Activated CD4-positive, alpha-beta T cell treated with anti-CD3 and anti-CD28 coated beads for 36 hours (primary cell): ENCODE measurements around the gene SGPP1. TPM values are rescaled to one million over a fixed set of nuclear protein-coding genes. Genes with fewer than 3 reads are reported as not detected.

Source experiments
- ATAC-seq: fragments of 200-7000 bp; cut with Tn5 transposase; one replicate; pipeline ENCODE4 v1.10.0; 2021; ENCODE audit warnings: mild to moderate bottlenecking, moderate library complexity
- CTCF ChIA-PET: fragments of 350-600 bp; sonication (Branson Sonifier 250); formaldehyde crosslinking; loops from one replicate; lab custom pipeline; 2021; ENCODE audit warnings: antibody characterized with exemption; lab: Charles Lee
- POLR2A ChIA-PET: fragments of 350-600 bp; sonication (Branson Sonifier 250); formaldehyde crosslinking; loops from one replicate; lab custom pipeline; 2021; ENCODE audit warnings: antibody characterized with exemption, inconsistent platforms; lab: Charles Lee
- DNase-seq: peaks from one replicate; pipeline ENCODE4 v3.0.0-alpha.2; 2020
- H3K27ac Mint-ChIP-seq: one replicate; pipeline ENCODE4 v1.8.0; 2021; ENCODE audit warnings: mixed read lengths
- H3K27me3 Mint-ChIP-seq: one replicate; pipeline ENCODE4 v1.8.0; 2021; ENCODE audit warnings: mixed read lengths
- H3K36me3 Mint-ChIP-seq: one replicate; pipeline ENCODE4 v1.8.0; 2021; ENCODE audit warnings: low read depth, mixed read lengths
- H3K4me1 Mint-ChIP-seq: one replicate; pipeline ENCODE4 v1.8.0; 2021; ENCODE audit warnings: mixed read lengths
- H3K4me3 Mint-ChIP-seq: one replicate; pipeline ENCODE4 v1.8.0; 2021; ENCODE audit warnings: mild to moderate bottlenecking, moderate library complexity, mixed read lengths
- H3K9me3 Mint-ChIP-seq: one replicate; pipeline ENCODE4 v1.8.0; 2021; ENCODE audit warnings: low read depth, mixed read lengths
- intact Hi-C, 2 experiments: fragments of 100-400 bp; cut with DNase I in 1 of 2; cut with micrococcal nuclease in 1 of 2; formaldehyde crosslinking; loops; one replicate each; pipeline versions ENCODE4 v1.14.2 to v1.15.1; 2022 to 2024; cut with DNase I, micrococcal nuclease
- total RNA-seq, 2 experiments: library from RNA; stranded (reverse); gene quantifications; one replicate each; pipeline ENCODE4 v1.2.3, GENCODE V29; 2021

Gene SGPP1
- total RNA-seq, 2 experiments from 2014 or later, result 8.6 to 10.4 TPM

- H3K27ac Mint-ChIP-seq, result no peak overlapping the region
- H3K4me3 Mint-ChIP-seq, result no peak overlapping the region
- ChIA-PET POLR2A (interaction anchor here (0.6 kb wide), 1 partner anchor 335 kb away, joined by 3 read pairs; no protein-coding TSS in a partner anchor), CTCF (no interaction called here)
- no peaks in the 10 kb centered on the region for H3K27me3 Mint-ChIP-seq
- DNase-seq (no peak), ATAC-seq (no peak)
- no peaks in the 10 kb centered on the region for H3K9me3 Mint-ChIP-seq
- H3K36me3 Mint-ChIP-seq, result peaks cover 10% of the 10 kb centered on the region
- peaks cover 41% of the 10 kb centered on the region for H3K4me1 Mint-ChIP-seq
- intact Hi-C loops, result no loop called here
Observed at GRCh38 chr14:63701606-63702299, 26.1 kb downstream of the SGPP1 start.

- peaks cover 6% of the 10 kb centered on the region for H3K4me1 Mint-ChIP-seq
- POLR2A ChIA-PET, result interaction anchor here (0.7 kb wide), 2 partner anchors 10 to 603 kb away, joined by 3 to 6 read pairs; no protein-coding TSS in a partner anchor
- no peaks in the 10 kb centered on the region for H3K27me3 Mint-ChIP-seq
- DNase-seq, result no peak
- H3K36me3 Mint-ChIP-seq, result peaks cover 11% of the 10 kb centered on the region
- intact Hi-C loops, result no loop called here
- no peak overlapping the region for H3K27ac Mint-ChIP-seq
- H3K4me3 Mint-ChIP-seq, result no peak overlapping the region
- CTCF ChIA-PET, result interaction anchor here (0.5 to 0.6 kb wide), 3 partner anchors 83 to 1464 kb away, joined by 3 to 4 read pairs (median 3); no protein-coding TSS in a partner anchor
- no peak for ATAC-seq
- no peaks in the 10 kb centered on the region for H3K9me3 Mint-ChIP-seq
Observed at GRCh38 chr14:63692310-63693020, 35.4 kb downstream of the SGPP1 start.

GRCh38 chr14:63689132-63689531 lies 38.7 kb downstream of the SGPP1 start:
- no peak overlapping the region for H3K27ac Mint-ChIP-seq
- ChIA-PET POLR2A (no interaction called here), CTCF (no interaction called here)
- peaks cover 10% of the 10 kb centered on the region for H3K36me3 Mint-ChIP-seq
- H3K9me3 Mint-ChIP-seq, result no peaks in the 10 kb centered on the region
- ATAC-seq (no peak), DNase-seq (no peak)
- H3K4me3 Mint-ChIP-seq, result no peak overlapping the region
- H3K27me3 Mint-ChIP-seq, result no peaks in the 10 kb centered on the region
- no peaks in the 10 kb centered on the region for H3K4me1 Mint-ChIP-seq
- intact Hi-C loops, result no loop called here

GRCh38 chr14:63686926-63687325 lies 40.9 kb downstream of the SGPP1 start:
- ATAC-seq (no peak), DNase-seq (no peak)
- Mint-ChIP-seq H3K9me3 (no peaks in the 10 kb centered on the region), H3K4me3 (no peak overlapping the region), H3K36me3 (peaks cover 10% of the 10 kb centered on the region), H3K4me1 (no peaks in the 10 kb centered on the region), H3K27me3 (no peaks in the 10 kb centered on the region), H3K27ac (no peak overlapping the region)
- ChIA-PET CTCF (no interaction called here), POLR2A (no interaction called here)
- intact Hi-C loops, result no loop called here

- Mint-ChIP-seq H3K27ac (no peak overlapping the region), H3K4me1 (no peaks in the 10 kb centered on the region), H3K9me3 (no peaks in the 10 kb centered on the region), H3K36me3 (peaks cover 9% of the 10 kb centered on the region), H3K4me3 (no peak overlapping the region), H3K27me3 (no peaks in the 10 kb centered on the region)
- ATAC-seq, result no peak
- intact Hi-C loops, result no loop called here
- POLR2A ChIA-PET, result no interaction called here
- no peak for DNase-seq
- CTCF ChIA-PET, result interaction anchor here (1.9 kb wide), 1 partner anchor 84 kb away, joined by 6 read pairs; no protein-coding TSS in a partner anchor
Observed at GRCh38 chr14:63685401-63685800, 42.5 kb downstream of the SGPP1 start.

- intact Hi-C loops, result no loop called here
- H3K27ac Mint-ChIP-seq, result no peak overlapping the region
- H3K4me3 Mint-ChIP-seq, result no peak overlapping the region
- ChIA-PET POLR2A (interaction anchor here (0.6 kb wide), 1 partner anchor 9 kb away, joined by 3 read pairs; no protein-coding TSS in a partner anchor), CTCF (interaction anchor here (0.6 to 0.7 kb wide), 2 partner anchors 15 to 607 kb away, joined by 3 to 4 read pairs; no protein-coding TSS in a partner anchor)
- DNase-seq (no peak), ATAC-seq (no peak)
- H3K4me1 Mint-ChIP-seq, result no peaks in the 10 kb centered on the region
- no peaks in the 10 kb centered on the region for H3K9me3 Mint-ChIP-seq
- peaks cover 7% of the 10 kb centered on the region for H3K36me3 Mint-ChIP-seq
- no peaks in the 10 kb centered on the region for H3K27me3 Mint-ChIP-seq
Observed at GRCh38 chr14:63682727-63683593, 44.9 kb downstream of the SGPP1 start.

- ChIA-PET CTCF (interaction anchor here (1.0 to 1.5 kb wide), 2 partner anchors 9 to 12 kb away, joined by 3 read pairs; no protein-coding TSS in a partner anchor), POLR2A (no interaction called here)
Observed at GRCh38 chr14:63678536-63678935, 49.3 kb downstream of the SGPP1 start.

GRCh38 chr14:63677891-63678379 lies 49.9 kb downstream of the SGPP1 start:
- H3K4me3 Mint-ChIP-seq, result no peak overlapping the region
- no peak for DNase-seq
- no peaks in the 10 kb centered on the region for H3K4me1 Mint-ChIP-seq
- no peaks in the 10 kb centered on the region for H3K9me3 Mint-ChIP-seq
- H3K27ac Mint-ChIP-seq, result no peak overlapping the region
- ATAC-seq, result no peak
- peaks cover 6% of the 10 kb centered on the region for H3K36me3 Mint-ChIP-seq
- POLR2A ChIA-PET, result no interaction called here
- no peaks in the 10 kb centered on the region for H3K27me3 Mint-ChIP-seq
- CTCF ChIA-PET, result interaction anchor here (1.0 to 1.5 kb wide), 2 partner anchors 8 to 12 kb away, joined by 3 read pairs; no protein-coding TSS in a partner anchor
- intact Hi-C loops, result no loop called here

More at GRCh38 chr14:63678536-63678935, 49.3 kb downstream of the SGPP1 start:
- H3K36me3 Mint-ChIP-seq, result peaks cover 6% of the 10 kb centered on the region
- intact Hi-C loops, result no loop called here
- H3K27ac Mint-ChIP-seq, result no peak overlapping the region
- H3K9me3 Mint-ChIP-seq, result no peaks in the 10 kb centered on the region
- no peaks in the 10 kb centered on the region for H3K27me3 Mint-ChIP-seq
- no peaks in the 10 kb centered on the region for H3K4me1 Mint-ChIP-seq
- no peak overlapping the region for H3K4me3 Mint-ChIP-seq
- DNase-seq, result no peak
- no peak for ATAC-seq

GRCh38 chr14:63676615-63677014 lies 51.2 kb downstream of the SGPP1 start:
- intact Hi-C loops, result no loop called here
- POLR2A ChIA-PET, result no interaction called here
- H3K27ac Mint-ChIP-seq, result no peak overlapping the region
- DNase-seq, result no peak
- H3K27me3 Mint-ChIP-seq, result no peaks in the 10 kb centered on the region
- no peaks in the 10 kb centered on the region for H3K9me3 Mint-ChIP-seq
- no peaks in the 10 kb centered on the region for H3K4me1 Mint-ChIP-seq
- H3K4me3 Mint-ChIP-seq, result no peak overlapping the region
- CTCF ChIA-PET, result interaction anchor here (0.8 kb wide), 1 partner anchor 11 kb away, joined by 3 read pairs; no protein-coding TSS in a partner anchor
- H3K36me3 Mint-ChIP-seq, result peaks cover 6% of the 10 kb centered on the region
- ATAC-seq, result no peak

GRCh38 chr14:63673886-63674497 lies 53.9 kb downstream of the SGPP1 start:
- Mint-ChIP-seq H3K27me3 (no peaks in the 10 kb centered on the region), H3K4me1 (no peaks in the 10 kb centered on the region), H3K4me3 (no peak overlapping the region), H3K36me3 (peaks cover 2% of the 10 kb centered on the region), H3K9me3 (no peaks in the 10 kb centered on the region), H3K27ac (no peak overlapping the region)
- ChIA-PET CTCF (no interaction called here), POLR2A (no interaction called here)
- DNase-seq (no peak), ATAC-seq (no peak)
- intact Hi-C loops, result no loop called here
